Panc1 (cell line): ENCODE results near the gene ATP13A3. TPM values are rescaled to one million over a fixed set of nuclear protein-coding genes. Genes with fewer than 3 reads are reported as not detected.

Source experiments
- ATAC-seq: fragments of 200-7000 bp; cut with Tn5 transposase; 2 replicates; pipeline ENCODE4 v1.9.1; 2020; ENCODE audit warnings: mild to moderate bottlenecking, moderate library complexity
- BruUV-seq: library from RNA; stranded (reverse); fragments of 400-500 nt; replicated peaks from 2 replicates; lab custom pipeline; 2021; lab: Mats Ljungman, UMichigan
- CTCF ChIA-PET: fragments of 300-600 bp; sonication (Branson Sonifier 250); formaldehyde crosslinking; loops from one replicate; lab custom pipeline; 2022; ENCODE audit warnings: antibody characterized with exemption; lab: Charles Lee
- POLR2A ChIA-PET: fragments of 300-600 bp; sonication (Branson Sonifier 250); formaldehyde crosslinking; loops from one replicate; lab custom pipeline; 2022; ENCODE audit warnings: antibody characterized with exemption; lab: Charles Lee
- DNase-seq: peaks from one replicate; pipeline ENCODE4 v3.0.0-alpha.2; 2010; ENCODE audit warnings: low read depth, low spot score
- H3K27ac ChIP-seq: 2 replicates; pipeline ENCODE4 v1.5.1; 2011; ENCODE audit warnings: mild to moderate bottlenecking, low read length, inconsistent platforms
- H3K27me3 ChIP-seq: fragments of 200-500 bp; sonication (Bioruptor generic); 2 replicates; pipeline ENCODE4 v1.6.0; 2014; ENCODE audit warnings: low read length, inconsistent platforms; ENCODE audit not compliant: control insufficient read depth, insufficient read depth
- H3K36me3 ChIP-seq: fragments of 200-500 bp; sonication (Bioruptor generic); 2 replicates; pipeline ENCODE4 v1.5.1; 2014; ENCODE audit warnings: inconsistent platforms, mild to moderate bottlenecking, low read length, moderate library complexity; ENCODE audit not compliant: control insufficient read depth, insufficient read depth
- H3K4me1 ChIP-seq: 2 replicates; pipeline ENCODE4 v1.5.1; 2011; ENCODE audit warnings: inconsistent platforms, mild to moderate bottlenecking, low read length, moderate library complexity; ENCODE audit not compliant: control insufficient read depth, insufficient read depth
- H3K4me3 ChIP-seq, 2 experiments: 2 replicates each; pipeline ENCODE4 v1.5.1; 2011 to 2012; ENCODE audit warnings: low read depth in 2 of 2, low read length in 2 of 2, mild to moderate bottlenecking in 2 of 2, inconsistent platforms in 1 of 2, moderate library complexity in 1 of 2
- H3K9me3 ChIP-seq: fragments of 200-500 bp; sonication (Bioruptor generic); 2 replicates; pipeline ENCODE4 v1.5.1; 2014; ENCODE audit warnings: low read depth, mild to moderate bottlenecking, inconsistent platforms, low read length, moderate library complexity; ENCODE audit not compliant: control insufficient read depth, insufficient read depth
- POLR2AphosphoS5 ChIP-seq: IDR thresholded peaks from 2 replicates; pipeline ENCODE4 v1.6.1; 2012; ENCODE audit warnings: mild to moderate bottlenecking, low read depth, low read length, moderate library complexity
- SIN3A ChIP-seq: IDR thresholded peaks from 2 replicates; pipeline ENCODE4 v1.6.1; 2012; ENCODE audit warnings: low read depth, mild to moderate bottlenecking, low read length, moderate library complexity, borderline replicate concordance; ENCODE audit not compliant: insufficient read depth
- TCF7L2 ChIP-seq: IDR thresholded peaks from 2 replicates; pipeline ENCODE4 v1.6.1; 2011; ENCODE audit warnings: mild to moderate bottlenecking, low read depth, low read length, inconsistent platforms
- in situ Hi-C: cut with HindIII; loops from 2 replicates; pipeline ENCODE4 v1.10.0; 2016; ENCODE audit warnings: low sequenced_read_pairs, low pct_unique_long_range_greater_than_20kb
- intact Hi-C: fragments of 100-400 bp; cut with micrococcal nuclease; formaldehyde crosslinking; loops from one replicate; pipeline ENCODE4 v1.10.0; 2022; ENCODE audit not compliant: unreplicated experiment
- total RNA-seq: library from RNA; stranded (reverse); gene quantifications from one replicate; pipeline ENCODE4 v1.2.1, GENCODE V29; 2021; ENCODE audit not compliant: unreplicated experiment
- TF ChIP-seq, protein P1 (sequence below): fragments of 450-650 bp; IDR thresholded peaks from 2 replicates; pipeline ENCODE4 v1.5.1; 2017; ENCODE audit warnings: mild to moderate bottlenecking
- TF ChIP-seq, protein P2 (sequence below), 2 experiments: IDR thresholded peaks; 2 replicates each; pipeline ENCODE4 v1.6.1; 2011 to 2012; ENCODE audit warnings: low read depth in 2 of 2, control low read depth in 1 of 2, low read length in 1 of 2, mild to moderate bottlenecking in 1 of 2, moderate library complexity in 1 of 2; ENCODE audit not compliant: insufficient read depth in 1 of 2

ATP13A3 gene
- total RNA-seq, 1 experiment from 2014 or later = 169 TPM

DNA sequence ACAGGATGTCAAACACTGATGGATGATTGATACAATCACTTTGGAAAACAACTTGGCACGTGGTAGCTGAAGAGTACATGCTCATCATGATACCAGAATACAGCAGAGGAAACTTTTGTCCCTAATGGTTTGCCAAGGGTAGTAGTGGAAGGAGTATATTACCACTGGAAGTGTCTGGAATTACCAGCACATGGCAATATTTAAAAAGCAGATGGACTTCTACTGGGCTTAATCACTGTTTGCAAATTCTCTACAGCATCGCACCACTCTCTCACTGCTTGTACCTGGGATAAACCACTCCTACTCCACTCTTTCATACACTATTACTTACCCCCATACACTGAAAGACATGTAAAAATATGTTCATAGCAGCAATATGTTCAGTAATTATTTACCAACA is 68.1 kb downstream of the ATP13A3 start:
- intact Hi-C loops (no loop called here), in situ Hi-C loops (no loop called here)
- ChIA-PET CTCF (no interaction called here), POLR2A (no interaction called here)
- TF ChIP-seq POLR2AphosphoS5 (no peak), TCF7L2 (no peak), SIN3A (no peak)
- TF ChIP-seq, protein P1, sequence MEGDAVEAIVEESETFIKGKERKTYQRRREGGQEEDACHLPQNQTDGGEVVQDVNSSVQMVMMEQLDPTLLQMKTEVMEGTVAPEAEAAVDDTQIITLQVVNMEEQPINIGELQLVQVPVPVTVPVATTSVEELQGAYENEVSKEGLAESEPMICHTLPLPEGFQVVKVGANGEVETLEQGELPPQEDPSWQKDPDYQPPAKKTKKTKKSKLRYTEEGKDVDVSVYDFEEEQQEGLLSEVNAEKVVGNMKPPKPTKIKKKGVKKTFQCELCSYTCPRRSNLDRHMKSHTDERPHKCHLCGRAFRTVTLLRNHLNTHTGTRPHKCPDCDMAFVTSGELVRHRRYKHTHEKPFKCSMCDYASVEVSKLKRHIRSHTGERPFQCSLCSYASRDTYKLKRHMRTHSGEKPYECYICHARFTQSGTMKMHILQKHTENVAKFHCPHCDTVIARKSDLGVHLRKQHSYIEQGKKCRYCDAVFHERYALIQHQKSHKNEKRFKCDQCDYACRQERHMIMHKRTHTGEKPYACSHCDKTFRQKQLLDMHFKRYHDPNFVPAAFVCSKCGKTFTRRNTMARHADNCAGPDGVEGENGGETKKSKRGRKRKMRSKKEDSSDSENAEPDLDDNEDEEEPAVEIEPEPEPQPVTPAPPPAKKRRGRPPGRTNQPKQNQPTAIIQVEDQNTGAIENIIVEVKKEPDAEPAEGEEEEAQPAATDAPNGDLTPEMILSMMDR = no peak
- TF ChIP-seq, protein P2, sequence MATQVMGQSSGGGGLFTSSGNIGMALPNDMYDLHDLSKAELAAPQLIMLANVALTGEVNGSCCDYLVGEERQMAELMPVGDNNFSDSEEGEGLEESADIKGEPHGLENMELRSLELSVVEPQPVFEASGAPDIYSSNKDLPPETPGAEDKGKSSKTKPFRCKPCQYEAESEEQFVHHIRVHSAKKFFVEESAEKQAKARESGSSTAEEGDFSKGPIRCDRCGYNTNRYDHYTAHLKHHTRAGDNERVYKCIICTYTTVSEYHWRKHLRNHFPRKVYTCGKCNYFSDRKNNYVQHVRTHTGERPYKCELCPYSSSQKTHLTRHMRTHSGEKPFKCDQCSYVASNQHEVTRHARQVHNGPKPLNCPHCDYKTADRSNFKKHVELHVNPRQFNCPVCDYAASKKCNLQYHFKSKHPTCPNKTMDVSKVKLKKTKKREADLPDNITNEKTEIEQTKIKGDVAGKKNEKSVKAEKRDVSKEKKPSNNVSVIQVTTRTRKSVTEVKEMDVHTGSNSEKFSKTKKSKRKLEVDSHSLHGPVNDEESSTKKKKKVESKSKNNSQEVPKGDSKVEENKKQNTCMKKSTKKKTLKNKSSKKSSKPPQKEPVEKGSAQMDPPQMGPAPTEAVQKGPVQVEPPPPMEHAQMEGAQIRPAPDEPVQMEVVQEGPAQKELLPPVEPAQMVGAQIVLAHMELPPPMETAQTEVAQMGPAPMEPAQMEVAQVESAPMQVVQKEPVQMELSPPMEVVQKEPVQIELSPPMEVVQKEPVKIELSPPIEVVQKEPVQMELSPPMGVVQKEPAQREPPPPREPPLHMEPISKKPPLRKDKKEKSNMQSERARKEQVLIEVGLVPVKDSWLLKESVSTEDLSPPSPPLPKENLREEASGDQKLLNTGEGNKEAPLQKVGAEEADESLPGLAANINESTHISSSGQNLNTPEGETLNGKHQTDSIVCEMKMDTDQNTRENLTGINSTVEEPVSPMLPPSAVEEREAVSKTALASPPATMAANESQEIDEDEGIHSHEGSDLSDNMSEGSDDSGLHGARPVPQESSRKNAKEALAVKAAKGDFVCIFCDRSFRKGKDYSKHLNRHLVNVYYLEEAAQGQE (IDR thresholded peaks at IDR 0.05; ENCODE audit: insufficient read depth in 1 of 2, low read depth in 2 of 2, low read length in 1 of 2) = no peak
- ATAC-seq = no peak
- Histone ChIP-seq H3K4me1 (no peaks in the 10 kb centered on the region), H3K9me3 (no peaks in the 10 kb centered on the region), H3K27me3 (no peaks in the 10 kb centered on the region), H3K4me3 (no peak overlapping the region), H3K27ac (no peak overlapping the region), H3K36me3 (peaks cover 22% of the 10 kb centered on the region)
- DNase-seq = no peak
- BruUV-seq = TSS peak; percentile 1

DNA sequence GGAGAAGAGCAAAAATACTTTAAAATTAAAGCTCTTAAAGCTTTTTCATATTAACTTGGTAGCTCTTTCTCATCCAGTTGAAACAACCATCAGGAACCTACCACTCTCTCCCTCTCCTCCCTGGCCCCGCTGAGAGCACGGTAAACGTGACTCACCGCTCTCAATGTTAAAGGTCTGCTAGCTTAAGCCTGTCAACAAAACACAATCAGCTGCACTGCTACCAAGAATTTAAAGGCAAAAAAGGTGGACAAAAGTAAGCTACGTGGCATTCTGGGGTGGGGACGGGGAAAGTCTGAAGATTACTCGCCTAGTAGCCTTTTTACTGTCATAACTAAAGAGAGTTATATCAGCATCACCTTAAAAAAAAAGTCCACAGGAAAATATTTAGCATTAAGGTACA is 79.4 kb downstream of the ATP13A3 start:
- CTCF ChIA-PET = interaction anchor here (0.6 kb wide), 1 partner anchor 85 kb away, joined by 3 read pairs; no protein-coding TSS in a partner anchor
- in situ Hi-C loops = no loop called here
- Histone ChIP-seq H3K9me3 (no peaks in the 10 kb centered on the region), H3K36me3 (peaks cover 18% of the 10 kb centered on the region), H3K27ac (no peak overlapping the region), H3K4me1 (no peaks in the 10 kb centered on the region), H3K4me3 (no peak overlapping the region), H3K27me3 (no peaks in the 10 kb centered on the region)
- POLR2A ChIA-PET = no interaction called here
- BruUV-seq = no TSS peak
- ATAC-seq (peak; percentile 67), DNase-seq (no peak)
- intact Hi-C loops = no loop called here
- TF ChIP-seq TCF7L2 = no peak
- TF ChIP-seq, protein P2 (IDR thresholded peaks at IDR 0.05; ENCODE audit: insufficient read depth in 1 of 2, low read depth in 2 of 2, low read length in 1 of 2) = no peak
- TF ChIP-seq, protein P1 = no peak
- no peak for TF ChIP-seq SIN3A
- no peak for TF ChIP-seq POLR2AphosphoS5
